IMR-90 (cell line): ENCODE data around the gene CST7. TPM values are rescaled to one million over a fixed set of nuclear protein-coding genes. Genes with fewer than 3 reads are reported as not detected.
A peak's percentile ranks its signal among the peaks of the same experiment; 100 is the strongest.

Source experiments
- ATAC-seq: fragments of 200-7000 bp; cut with Tn5 transposase; 2 replicates; pipeline ENCODE4 v1.9.1; 2020; ENCODE audit warnings: low read depth, mild to moderate bottlenecking, moderate library complexity
- BruUV-seq: library from RNA; stranded (reverse); fragments of 400-500 nt; replicated peaks from 2 replicates; lab custom pipeline; 2021; lab: Mats Ljungman, UMichigan
- CTCF ChIA-PET: fragments of 300-600 bp; formaldehyde crosslinking; extraction: SDS; loops from one replicate; lab custom pipeline; 2021; ENCODE audit warnings: antibody characterized with exemption; lab: Yijun Ruan, JAX
- POLR2A ChIA-PET: fragments of 300-600 bp; sonication (Branson Sonifier 250); formaldehyde crosslinking; loops from one replicate; lab custom pipeline; 2022; ENCODE audit warnings: antibody characterized with exemption; ENCODE audit not compliant: unreplicated experiment; lab: Charles Lee
- DNase-seq: peaks from one replicate; pipeline ENCODE4 v3.0.0; 2013
- H2AFZ ChIP-seq: replicated peaks from 2 replicates; pipeline ENCODE3; 2013; ENCODE audit warnings: low read length, mild to moderate bottlenecking; ENCODE audit not compliant: poor library complexity
- H2AK5ac ChIP-seq: 2 replicates; pipeline ENCODE4 v1.6.1; 2013; ENCODE audit warnings: low read depth, low read length, inconsistent platforms
- H2AK9ac ChIP-seq: replicated peaks from 2 replicates; pipeline ENCODE3; 2013; ENCODE audit warnings: mild to moderate bottlenecking, low read depth, low read length, moderate library complexity; ENCODE audit not compliant: poor library complexity
- H2BK120ac ChIP-seq: 2 replicates; pipeline ENCODE4 v1.6.1; 2013; ENCODE audit warnings: low read depth, low read length, inconsistent platforms
- H2BK15ac ChIP-seq: 3 replicates; pipeline ENCODE4 v1.6.1; 2013; ENCODE audit warnings: low read depth, low read length, inconsistent platforms
- H2BK20ac ChIP-seq: 2 replicates; pipeline ENCODE4 v1.6.1; 2013; ENCODE audit warnings: low read depth, mild to moderate bottlenecking, inconsistent platforms, low read length, moderate library complexity
- H2BK5ac ChIP-seq: 2 replicates; pipeline ENCODE4 v1.6.1; 2013; ENCODE audit warnings: mild to moderate bottlenecking, low read depth, low read length, inconsistent platforms; ENCODE audit not compliant: poor library complexity, severe bottlenecking
- H3K14ac ChIP-seq: replicated peaks from 2 replicates; pipeline ENCODE4 v1.6.1; 2013; ENCODE audit warnings: low read depth, low read length, inconsistent platforms
- H3K18ac ChIP-seq: 2 replicates; pipeline ENCODE4 v1.6.1; 2013; ENCODE audit warnings: low read depth, low read length, control low read depth
- H3K23ac ChIP-seq: 2 replicates; pipeline ENCODE4 v1.6.1; 2013; ENCODE audit warnings: low read depth, low read length, inconsistent platforms
- H3K27ac ChIP-seq: 2 replicates; pipeline ENCODE4 v1.5.1; 2013; ENCODE audit warnings: mild to moderate bottlenecking, control low read depth, low read length; ENCODE audit not compliant: insufficient read depth
- H3K27me3 ChIP-seq: 2 replicates; pipeline ENCODE4 v1.6.1; 2013; ENCODE audit warnings: low read length; ENCODE audit not compliant: control insufficient read depth, insufficient read depth
- H3K36me3 ChIP-seq: 2 replicates; pipeline ENCODE4 v1.6.1; 2013; ENCODE audit warnings: low read length, mixed read lengths; ENCODE audit not compliant: control insufficient read depth, insufficient read depth
- H3K4ac ChIP-seq: 2 replicates; pipeline ENCODE4 v1.6.1; 2013; ENCODE audit warnings: low read depth, low read length, inconsistent platforms
- H3K4me1 ChIP-seq: 2 replicates; pipeline ENCODE4 v1.6.1; 2013; ENCODE audit warnings: low read length, mixed read lengths; ENCODE audit not compliant: control insufficient read depth, insufficient read depth
- H3K4me2 ChIP-seq: 2 replicates; pipeline ENCODE4 v1.6.1; 2013; ENCODE audit warnings: low read depth, mild to moderate bottlenecking, control low read depth, low read length, moderate library complexity
- H3K4me3 ChIP-seq: 2 replicates; pipeline ENCODE4 v1.5.1; 2013; ENCODE audit warnings: low read depth, mild to moderate bottlenecking, control low read depth, low read length, moderate library complexity; ENCODE audit not compliant: insufficient read depth
- H3K56ac ChIP-seq: 2 replicates; pipeline ENCODE4 v1.6.1; 2013; ENCODE audit warnings: low read length, inconsistent platforms; ENCODE audit not compliant: insufficient read depth; ENCODE audit errors: extremely low read depth
- H3K79me1 ChIP-seq, 2 experiments: 2 replicates each; pipeline ENCODE4 v1.6.1; 2013; ENCODE audit warnings: low read length in 2 of 2, inconsistent platforms in 1 of 2, low read depth in 1 of 2
- H3K9ac ChIP-seq: 2 replicates; pipeline ENCODE4 v1.6.1; 2013; ENCODE audit warnings: low read depth, low read length, control low read depth
- H3K9me1 ChIP-seq: 2 replicates; pipeline ENCODE4 v1.6.1; 2013; ENCODE audit warnings: low read length, inconsistent platforms; ENCODE audit not compliant: insufficient read depth
- H3K9me3 ChIP-seq: 2 replicates; pipeline ENCODE4 v1.6.1; 2013; ENCODE audit warnings: low read length; ENCODE audit not compliant: control insufficient read depth, insufficient read depth
- H4K20me1 ChIP-seq: 2 replicates; pipeline ENCODE4 v1.6.1; 2013; ENCODE audit warnings: low read length, inconsistent platforms; ENCODE audit not compliant: insufficient read depth
- H4K5ac ChIP-seq: 2 replicates; pipeline ENCODE4 v1.6.1; 2013; ENCODE audit warnings: mild to moderate bottlenecking, low read depth, low read length, control low read depth
- H4K8ac ChIP-seq, 2 experiments: 2 replicates each; pipeline ENCODE4 v1.6.1; 2013; ENCODE audit warnings: low read depth in 2 of 2, low read length in 2 of 2, control low read depth in 1 of 2, inconsistent platforms in 1 of 2
- H4K91ac ChIP-seq: 2 replicates; pipeline ENCODE4 v1.6.1; 2013; ENCODE audit warnings: low read depth, low read length, inconsistent platforms; ENCODE audit not compliant: insufficient read depth
- CHD1 ChIP-seq: IDR thresholded peaks from 2 replicates; pipeline ENCODE4 v1.6.1; 2012; ENCODE audit warnings: low read depth, low read length, improper control_type of control experiment
- NFE2L2 ChIP-seq: fragments of 150-350 bp; IDR thresholded peaks from 2 replicates; pipeline ENCODE4 v1.6.1; 2016; ENCODE audit warnings: low read depth, mild to moderate bottlenecking, low read length
- RAD21 ChIP-seq: IDR thresholded peaks from 2 replicates; pipeline ENCODE4 v1.6.1; 2012; ENCODE audit warnings: low read length, improper control_type of control experiment
- SMC3 ChIP-seq: fragments of 150-350 bp; IDR thresholded peaks from 2 replicates; pipeline ENCODE4 v1.6.1; 2016; ENCODE audit warnings: low read depth, mild to moderate bottlenecking, antibody characterized with exemption, low read length, moderate library complexity
- WGBS, 2 experiments: methylation state at CpG; one replicate each; pipeline versions ENCODE4 v1.1.5 to v1.1.7; 2013; ENCODE audit warnings: missing lambda C conversion rate in 2 of 2; ENCODE audit not compliant: insufficient read length in 1 of 2; ENCODE audit errors: extremely low coverage in 2 of 2; 5-methylcytosine and 5-hydroxymethylcytosine counted together
- dilution Hi-C: fragments of 300-500 bp; cut with HindIII; formaldehyde crosslinking; loops from one replicate; pipeline ENCODE4 v1.14.3; 2018; ENCODE audit warnings: low sequenced_read_pairs; ENCODE audit not compliant: unreplicated experiment
- in situ Hi-C: fragments of 300-500 bp; cut with MboI; formaldehyde crosslinking; loops from 3 replicates; pipeline ENCODE4 v1.14.3; 2019; ENCODE audit warnings: low sequenced_read_pairs, inconsistent platforms, mixed read lengths
- intact Hi-C: fragments of 100-400 bp; cut with micrococcal nuclease; formaldehyde crosslinking; loops from 2 replicates; pipeline ENCODE4 v1.10.0; 2022
- polyA plus RNA-seq, 3 experiments: library from polyadenylated mRNA; depleted of rRNA; stranded (reverse); fragments of >200 nt; gene quantifications; 2 replicates each; pipeline ENCODE4 v1.2.3, GENCODE V29; 2012; ENCODE audit warnings: low replicate concordance in 1 of 3
- total RNA-seq: library from RNA; depleted of rRNA; stranded (reverse); fragments of >200 nt; gene quantifications from 2 replicates; pipeline ENCODE4 v1.2.3, GENCODE V29; 2012
- TF ChIP-seq, protein P1 (sequence below): fragments of 150-350 bp; IDR thresholded peaks from 2 replicates; pipeline ENCODE4 v1.6.1; 2017; ENCODE audit warnings: mild to moderate bottlenecking, antibody characterized with exemption, low read length, low read depth
- TF ChIP-seq, protein P2 (sequence below): conservative IDR thresholded peaks from 2 replicates; pipeline ENCODE4 v1.5.1; 2012; ENCODE audit warnings: mild to moderate bottlenecking, low read depth, low read length, improper control_type of control experiment

The CST7 gene
- total and polyA plus RNA-seq, 2 of the 4 experiments (the other 2 are of a cell fraction) = not detected

DNA sequence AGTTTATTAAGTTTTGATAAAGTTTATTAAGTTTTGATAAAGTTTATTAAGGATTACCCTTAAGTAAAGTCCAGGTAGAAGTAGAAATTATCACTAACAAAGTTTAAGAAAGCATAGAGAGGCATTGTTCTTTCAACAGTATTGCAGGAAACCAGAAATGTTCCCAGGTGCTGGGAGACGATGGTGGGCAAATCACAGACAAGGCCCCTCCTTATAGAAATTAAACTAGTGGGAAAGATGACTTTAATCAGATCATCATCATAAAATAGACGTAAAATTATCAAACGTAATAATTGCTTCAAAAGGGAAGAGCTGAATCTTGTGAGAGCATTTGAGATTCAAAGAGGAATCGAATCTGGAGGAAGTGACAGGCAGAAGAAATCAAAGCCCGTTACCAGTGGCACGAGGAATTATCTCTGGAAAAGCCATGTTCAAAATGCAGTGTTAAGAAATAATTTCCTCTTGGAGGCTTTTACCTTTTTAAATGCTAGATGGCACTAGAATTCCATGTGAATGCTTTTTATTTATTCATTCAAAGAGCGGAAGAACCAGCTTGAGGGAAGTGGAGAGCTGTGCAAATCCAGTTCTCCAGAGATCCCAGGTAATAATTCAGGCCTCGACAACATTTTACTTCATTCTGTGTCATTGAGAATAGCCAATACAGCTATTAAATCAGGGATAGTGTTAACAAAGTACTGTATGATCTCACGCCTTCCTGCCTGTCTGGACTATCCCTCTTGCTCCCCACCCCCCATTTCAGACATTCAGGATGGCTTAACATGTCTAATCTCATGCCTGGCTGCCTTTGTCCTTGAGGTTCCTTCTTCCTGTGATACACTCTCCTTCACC lies 44.5 kb downstream of the CST7 start:
- H2BK5ac ChIP-seq = no peak overlapping the region
- H3K18ac ChIP-seq = no peak overlapping the region
- POLR2A ChIA-PET = no interaction called here
- no peak overlapping the region for H3K4me3 ChIP-seq
- no CpG with 5 or more reads among the region's 9 CpGs for WGBS, 2 experiments
- H4K8ac ChIP-seq = peak overlapping the region; percentile 39 to 87
- BruUV-seq = no TSS peak
- no peak overlapping the region for H2AK5ac ChIP-seq
- peak overlapping the region; percentile 56; the same call in 1 of the 2 replicates for H4K5ac ChIP-seq
- DNase-seq (peak; percentile 57), ATAC-seq (no peak)
- no peak overlapping the region for H4K91ac ChIP-seq
- no peak overlapping the region for H3K23ac ChIP-seq
- peak overlapping the region; percentile 49 for H3K9ac ChIP-seq
- H3K4ac ChIP-seq = no peak overlapping the region
- intact Hi-C loops = loop anchor here (1.0 to 2.0 kb wide), 3 partner anchors 186 to 303 kb away; partner anchors contain the start of gene PYGB
- H2AFZ ChIP-seq = peak overlapping the region; percentile 28
- H3K14ac ChIP-seq = no peak overlapping the region
- peak overlapping the region; percentile 89; the same call in 1 of the 2 replicates for H3K56ac ChIP-seq
- H2BK15ac ChIP-seq = no peak overlapping the region
- peaks cover 17 to 31% of the 10 kb centered on the region in 2 experiments; a peak in 3 of 4 replicates for H3K79me1 ChIP-seq
- dilution Hi-C loops = no loop called here
- no peak overlapping the region for H2BK20ac ChIP-seq
- peaks cover 20% of the 10 kb centered on the region for H3K27me3 ChIP-seq
- no peak overlapping the region for H2AK9ac ChIP-seq
- no peak overlapping the region for H2BK120ac ChIP-seq
- no peaks in the 10 kb centered on the region for H4K20me1 ChIP-seq
- TF ChIP-seq, protein P1, sequence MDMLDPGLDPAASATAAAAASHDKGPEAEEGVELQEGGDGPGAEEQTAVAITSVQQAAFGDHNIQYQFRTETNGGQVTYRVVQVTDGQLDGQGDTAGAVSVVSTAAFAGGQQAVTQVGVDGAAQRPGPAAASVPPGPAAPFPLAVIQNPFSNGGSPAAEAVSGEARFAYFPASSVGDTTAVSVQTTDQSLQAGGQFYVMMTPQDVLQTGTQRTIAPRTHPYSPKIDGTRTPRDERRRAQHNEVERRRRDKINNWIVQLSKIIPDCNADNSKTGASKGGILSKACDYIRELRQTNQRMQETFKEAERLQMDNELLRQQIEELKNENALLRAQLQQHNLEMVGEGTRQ = no peak
- TF ChIP-seq, protein P2, sequence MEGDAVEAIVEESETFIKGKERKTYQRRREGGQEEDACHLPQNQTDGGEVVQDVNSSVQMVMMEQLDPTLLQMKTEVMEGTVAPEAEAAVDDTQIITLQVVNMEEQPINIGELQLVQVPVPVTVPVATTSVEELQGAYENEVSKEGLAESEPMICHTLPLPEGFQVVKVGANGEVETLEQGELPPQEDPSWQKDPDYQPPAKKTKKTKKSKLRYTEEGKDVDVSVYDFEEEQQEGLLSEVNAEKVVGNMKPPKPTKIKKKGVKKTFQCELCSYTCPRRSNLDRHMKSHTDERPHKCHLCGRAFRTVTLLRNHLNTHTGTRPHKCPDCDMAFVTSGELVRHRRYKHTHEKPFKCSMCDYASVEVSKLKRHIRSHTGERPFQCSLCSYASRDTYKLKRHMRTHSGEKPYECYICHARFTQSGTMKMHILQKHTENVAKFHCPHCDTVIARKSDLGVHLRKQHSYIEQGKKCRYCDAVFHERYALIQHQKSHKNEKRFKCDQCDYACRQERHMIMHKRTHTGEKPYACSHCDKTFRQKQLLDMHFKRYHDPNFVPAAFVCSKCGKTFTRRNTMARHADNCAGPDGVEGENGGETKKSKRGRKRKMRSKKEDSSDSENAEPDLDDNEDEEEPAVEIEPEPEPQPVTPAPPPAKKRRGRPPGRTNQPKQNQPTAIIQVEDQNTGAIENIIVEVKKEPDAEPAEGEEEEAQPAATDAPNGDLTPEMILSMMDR = peak; percentile 53
- TF ChIP-seq CHD1 (no peak), RAD21 (peak; percentile 56), NFE2L2 (no peak), SMC3 (0 out of 2 replicates have a peak, but pooled peaks have one; percentile 13)
- H3K4me2 ChIP-seq = no peak overlapping the region
- in situ Hi-C loops = loop anchor here (5.0 to 25.0 kb wide), 6 partner anchors 204 to 869 kb away; partner anchors contain the start of genes ENTPD6, NINL and ZNF337
- H3K4me1 ChIP-seq = no peaks in the 10 kb centered on the region
- no peaks in the 10 kb centered on the region for H3K9me3 ChIP-seq
- no peak overlapping the region for H3K27ac ChIP-seq
- CTCF ChIA-PET = interaction anchor here (0.5 to 3.8 kb wide), 7 partner anchors 10 to 515 kb away, joined by 3 to 28 read pairs (median 4); no protein-coding TSS in a partner anchor
- H3K9me1 ChIP-seq = peaks cover 6% of the 10 kb centered on the region; the same call in 1 of the 2 replicates
- no peaks in the 10 kb centered on the region for H3K36me3 ChIP-seq
